Measurements from ENCODE around the gene C2CD5.
"Not testable (repeated sequence)": the region's sequence is repeated elsewhere in the genome, so short reads cannot be mapped to it uniquely, and the experiment has no call there.

The C2CD5 gene

DNA sequence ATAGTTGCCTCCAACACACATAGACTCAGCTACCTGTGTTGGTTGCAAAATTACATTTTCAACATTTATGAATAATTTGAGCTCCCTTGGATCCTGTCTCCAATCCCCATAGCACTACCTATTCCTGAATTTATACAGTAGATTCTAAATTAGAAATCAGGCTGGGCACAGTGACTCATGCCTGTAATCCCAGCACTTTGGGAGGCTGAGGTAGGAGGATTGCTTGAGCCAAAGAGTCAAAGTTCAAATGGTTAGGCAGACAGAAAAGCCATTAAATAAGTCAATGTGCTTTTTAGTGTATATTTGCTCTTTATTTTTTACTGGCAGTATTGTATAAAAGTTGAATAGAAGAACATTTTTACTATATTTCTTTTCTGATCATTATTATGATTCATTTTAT lies 24.9 kb upstream of the C2CD5 start:
- Histone ChIP-seq H3K27ac (ENCODE audit: low read length) (no peak overlapping the region), H3K4me1 (ENCODE audit: low read length) (no peaks in the 10 kb centered on the region), H3K27me3 (ENCODE audit: low read depth, low read length) (no peaks in the 10 kb centered on the region), H3K4me2 (ENCODE audit: low read length) (no peak overlapping the region), H3K9me3 (ENCODE audit: insufficient read depth, low read length) (no peaks in the 10 kb centered on the region), H2AFZ (ENCODE audit: low read depth, low read length) (no peak overlapping the region), H3K9ac (ENCODE audit: low read length) (no peak overlapping the region), H3K79me2 (ENCODE audit: low read length) (no peaks in the 10 kb centered on the region), H3K4me3 (ENCODE audit: low read length) (no peak overlapping the region), H3K36me3 (replicated peaks; ENCODE audit: low read depth, low read length) (no peaks in the 10 kb centered on the region), H4K20me1 (ENCODE audit: insufficient read depth, low read length) (no peaks in the 10 kb centered on the region)
- TF ChIP-seq EZH2phosphoT487 (IDR thresholded peaks at IDR 0.05; ENCODE audit: low read depth): no peak
- TF ChIP-seq, protein P1, sequence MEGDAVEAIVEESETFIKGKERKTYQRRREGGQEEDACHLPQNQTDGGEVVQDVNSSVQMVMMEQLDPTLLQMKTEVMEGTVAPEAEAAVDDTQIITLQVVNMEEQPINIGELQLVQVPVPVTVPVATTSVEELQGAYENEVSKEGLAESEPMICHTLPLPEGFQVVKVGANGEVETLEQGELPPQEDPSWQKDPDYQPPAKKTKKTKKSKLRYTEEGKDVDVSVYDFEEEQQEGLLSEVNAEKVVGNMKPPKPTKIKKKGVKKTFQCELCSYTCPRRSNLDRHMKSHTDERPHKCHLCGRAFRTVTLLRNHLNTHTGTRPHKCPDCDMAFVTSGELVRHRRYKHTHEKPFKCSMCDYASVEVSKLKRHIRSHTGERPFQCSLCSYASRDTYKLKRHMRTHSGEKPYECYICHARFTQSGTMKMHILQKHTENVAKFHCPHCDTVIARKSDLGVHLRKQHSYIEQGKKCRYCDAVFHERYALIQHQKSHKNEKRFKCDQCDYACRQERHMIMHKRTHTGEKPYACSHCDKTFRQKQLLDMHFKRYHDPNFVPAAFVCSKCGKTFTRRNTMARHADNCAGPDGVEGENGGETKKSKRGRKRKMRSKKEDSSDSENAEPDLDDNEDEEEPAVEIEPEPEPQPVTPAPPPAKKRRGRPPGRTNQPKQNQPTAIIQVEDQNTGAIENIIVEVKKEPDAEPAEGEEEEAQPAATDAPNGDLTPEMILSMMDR (IDR thresholded peaks at IDR 0.05; ENCODE audit: low read depth, low read length): no peak

DNA sequence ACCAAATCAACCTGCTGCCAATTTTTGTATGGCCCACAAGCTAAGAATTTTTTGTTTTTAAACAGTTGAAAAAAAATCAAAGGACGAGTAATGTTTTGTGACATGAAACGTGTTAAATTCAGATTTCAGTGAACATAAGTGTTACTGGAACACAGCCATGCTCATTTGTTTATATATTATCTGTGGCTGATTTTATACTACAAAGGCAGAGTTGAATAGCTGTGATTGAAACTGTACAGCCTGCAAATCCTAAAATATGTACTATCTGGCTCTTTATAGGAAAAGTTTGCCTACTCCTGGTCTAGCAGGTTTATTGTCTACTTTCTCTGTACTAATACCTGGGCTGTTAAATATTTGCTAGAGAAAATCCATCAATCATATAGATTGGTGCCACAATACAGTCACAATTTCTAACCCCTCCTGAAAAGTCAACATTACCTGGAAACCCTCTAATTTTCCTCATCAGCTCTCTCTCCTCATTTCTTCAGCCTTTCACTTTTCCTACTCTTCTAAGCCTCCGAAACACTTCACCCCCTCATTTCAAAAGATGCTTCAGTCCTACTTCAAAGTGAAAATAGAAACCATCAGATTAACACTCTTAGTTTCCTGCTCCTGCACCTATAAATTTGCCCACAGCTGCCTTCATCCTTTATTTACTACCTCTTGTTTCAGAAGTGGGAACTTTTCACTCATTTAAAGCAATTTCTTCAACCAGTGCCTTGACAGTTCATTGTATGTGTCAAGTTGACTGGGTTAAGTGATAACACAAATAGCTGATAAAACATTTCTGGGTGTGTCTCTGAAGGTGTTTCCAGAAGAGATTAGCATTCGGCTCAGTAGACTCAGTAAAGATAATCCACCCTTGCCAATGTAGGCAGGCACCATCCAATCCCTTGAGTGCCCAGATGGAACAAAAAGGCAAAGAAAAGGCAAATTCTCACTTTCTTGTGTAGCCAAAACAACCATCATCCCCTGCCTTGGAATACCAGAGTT lies 18.0 kb upstream of the C2CD5 start:
- Histone ChIP-seq H3K4me1 (ENCODE audit: low read length) (no peaks in the 10 kb centered on the region), H3K9ac (ENCODE audit: low read length) (no peak overlapping the region), H3K27me3 (ENCODE audit: low read depth, low read length) (0 out of 2 replicates have a peak, but pooled peaks cover 2% of the 10 kb centered on the region), H3K79me2 (ENCODE audit: low read length) (no peaks in the 10 kb centered on the region), H2AFZ (ENCODE audit: low read depth, low read length) (no peak overlapping the region), H3K4me3 (ENCODE audit: low read length) (no peak overlapping the region), H3K9me3 (ENCODE audit: insufficient read depth, low read length) (no peaks in the 10 kb centered on the region), H4K20me1 (ENCODE audit: insufficient read depth, low read length) (no peaks in the 10 kb centered on the region), H3K27ac (ENCODE audit: low read length) (no peak overlapping the region), H3K4me2 (ENCODE audit: low read length) (no peak overlapping the region), H3K36me3 (replicated peaks; ENCODE audit: low read depth, low read length) (no peaks in the 10 kb centered on the region)
- TF ChIP-seq, protein P1 (IDR thresholded peaks at IDR 0.05; ENCODE audit: low read depth, low read length): no peak
- no peak for TF ChIP-seq EZH2phosphoT487 (IDR thresholded peaks at IDR 0.05; ENCODE audit: low read depth)

DNA sequence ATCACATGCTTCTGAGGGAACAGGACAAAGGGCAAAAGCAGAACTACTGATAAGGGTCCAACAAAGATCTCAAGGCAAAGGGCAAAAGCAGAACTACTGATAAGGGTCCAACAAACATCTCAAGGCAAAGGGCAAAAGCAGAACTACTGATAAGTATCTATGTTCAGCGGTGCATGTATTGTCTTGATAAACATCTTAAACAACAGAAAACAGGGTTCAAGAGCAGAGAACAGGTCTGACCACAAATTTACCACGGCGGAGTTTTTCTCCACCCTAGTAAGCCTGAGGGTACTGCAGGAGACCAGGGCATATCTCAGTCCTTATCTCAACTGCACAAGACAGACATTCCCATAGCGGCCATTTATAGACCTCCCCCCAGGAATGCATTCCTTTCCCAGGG lies 10.4 kb upstream of the C2CD5 start:
- H3K4me3 ChIP-seq (ENCODE audit: low read length); H3K27ac ChIP-seq (ENCODE audit: low read length); H3K4me2 ChIP-seq (ENCODE audit: low read length); H4K20me1 ChIP-seq (ENCODE audit: insufficient read depth, low read length); H3K4me1 ChIP-seq (ENCODE audit: low read length); H3K9ac ChIP-seq (ENCODE audit: low read length); H3K79me2 ChIP-seq (ENCODE audit: low read length); H2AFZ ChIP-seq (ENCODE audit: low read depth, low read length); H3K9me3 ChIP-seq (ENCODE audit: insufficient read depth, low read length); H3K27me3 ChIP-seq (ENCODE audit: low read depth, low read length); H3K36me3 ChIP-seq (replicated peaks; ENCODE audit: low read depth, low read length): not testable (repeated sequence)

DNA sequence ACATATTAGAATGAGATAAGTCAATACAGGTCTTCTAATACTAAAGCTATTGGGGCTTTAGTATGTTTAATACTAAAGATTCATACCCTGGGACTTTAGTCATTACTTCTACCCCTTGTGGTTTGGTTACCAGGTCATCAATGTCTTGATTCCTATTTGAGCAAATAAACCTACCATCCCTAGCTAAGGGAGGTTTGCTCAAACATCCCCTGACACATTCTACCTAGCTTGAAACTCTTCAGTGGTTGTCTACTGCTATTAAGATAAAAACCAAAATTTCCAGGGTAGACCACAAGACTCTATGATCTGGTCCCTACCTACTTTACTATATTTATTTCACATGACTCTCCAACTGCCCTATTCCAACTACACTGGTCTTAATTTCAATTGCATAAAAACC lies 7.3 kb upstream of the C2CD5 start:
- no peak overlapping the region for H3K4me2 ChIP-seq (ENCODE audit: low read length)
- H3K4me3 ChIP-seq (ENCODE audit: low read length): no peak overlapping the region
- H2AFZ ChIP-seq (ENCODE audit: low read depth, low read length): no peak overlapping the region

More for the DNA sequence above, 7.3 kb upstream of the C2CD5 start:
- no peaks in the 10 kb centered on the region for H3K9me3 ChIP-seq (ENCODE audit: insufficient read depth, low read length)
- no peak for TF ChIP-seq EZH2phosphoT487 (IDR thresholded peaks at IDR 0.05; ENCODE audit: low read depth)
- TF ChIP-seq, protein P1 (IDR thresholded peaks at IDR 0.05; ENCODE audit: low read depth, low read length): no peak
- H4K20me1 ChIP-seq (ENCODE audit: insufficient read depth, low read length): no peaks in the 10 kb centered on the region
- H3K4me1 ChIP-seq (ENCODE audit: low read length): no peaks in the 10 kb centered on the region
- H3K79me2 ChIP-seq (ENCODE audit: low read length): no peaks in the 10 kb centered on the region
- H3K36me3 ChIP-seq (replicated peaks; ENCODE audit: low read depth, low read length): no peaks in the 10 kb centered on the region
- no peak overlapping the region for H3K27ac ChIP-seq (ENCODE audit: low read length)
- no peak overlapping the region for H3K9ac ChIP-seq (ENCODE audit: low read length)
- H3K27me3 ChIP-seq (ENCODE audit: low read depth, low read length): no peaks in the 10 kb centered on the region

Measured in OCI-LY3 (cell line).